NCI-H510A (cell line): ENCODE results near the gene BLOC1S2.
"Not testable (repeated sequence)": the region's sequence is repeated elsewhere in the genome, so short reads cannot be mapped to it uniquely, and the experiment has no call there.

ENCODE experiments used
- DNase-seq: peaks from one replicate; lab custom pipeline; 2025; lab: John Stamatoyannopoulos, UW

The BLOC1S2 gene

GRCh38 chr10:100291356-100291755 lies 4.9 kb upstream of the BLOC1S2 start:
- DNase-seq: no peak

- DNase-seq: no peak
These were observed 3.2 kb upstream of the BLOC1S2 start for GRCh38 chr10:100289641-100290040.

- DNase-seq: no peak
These were observed 1.7 kb upstream of the BLOC1S2 start for GRCh38 chr10:100288196-100288595.

- DNase-seq: no peak
These were observed 1.3 kb upstream of the BLOC1S2 start for GRCh38 chr10:100287756-100288155.

GRCh38 chr10:100285326-100285725 lies 1.2 kb downstream of the BLOC1S2 start:
- not testable (repeated sequence) for DNase-seq

GRCh38 chr10:100282907-100283306 lies 3.6 kb downstream of the BLOC1S2 start:
- no peak for DNase-seq

GRCh38 chr10:100276971-100277370 lies 9.5 kb downstream of the BLOC1S2 start:
- not testable (repeated sequence) for DNase-seq

- DNase-seq: peak; percentile 75
These were observed 19.0 kb downstream of the BLOC1S2 start, which contains the start of gene CWF19L1 for GRCh38 chr10:100267239-100268104. TSS of gene CWF19L1 (minus strand) at chr10:100267638. CDS start at chr10:100267593, 45 bp downstream.

- no peak for DNase-seq
These were observed 20.5 kb downstream of the BLOC1S2 start for GRCh38 chr10:100265821-100266485.

- DNase-seq: no peak
These were observed 32.3 kb downstream of the BLOC1S2 start for GRCh38 chr10:100254191-100254590.

GRCh38 chr10:100253041-100253440 lies 33.4 kb downstream of the BLOC1S2 start:
- no peak for DNase-seq

- DNase-seq: no peak
These were observed 37.7 kb downstream of the BLOC1S2 start for GRCh38 chr10:100248820-100249219.

GRCh38 chr10:100245484-100246220 lies 40.8 kb downstream of the BLOC1S2 start:
- DNase-seq: no peak

GRCh38 chr10:100239851-100240250 lies 46.6 kb downstream of the BLOC1S2 start:
- no peak for DNase-seq

GRCh38 chr10:100238429-100238828 lies 48.1 kb downstream of the BLOC1S2 start:
- DNase-seq: no peak

- no peak for DNase-seq
These were observed 54.4 kb downstream of the BLOC1S2 start for GRCh38 chr10:100232101-100232500.

- no peak for DNase-seq
These were observed 56.6 kb downstream of the BLOC1S2 start for GRCh38 chr10:100229819-100230422.

- DNase-seq: no peak
These were observed 62.6 kb downstream of the BLOC1S2 start for GRCh38 chr10:100223879-100224278.
